Kidney tubule cell (primary cell): ENCODE measurements around the gene SMOC2.

Experiments used
- DNase-seq: peaks from one replicate; pipeline ENCODE4 v3.0.0-alpha.2; 2018; ENCODE audit warnings: low spot score

The SMOC2 gene

GRCh38 chr6:168712993-168713392, 272.0 kb downstream of the SMOC2 start:
- DNase-seq, result no peak

- DNase-seq, result peak; percentile 62
Observed at GRCh38 chr6:168713839-168714238, 272.9 kb downstream of the SMOC2 start.

GRCh38 chr6:168714547-168715260, 273.7 kb downstream of the SMOC2 start:
- DNase-seq, result no peak

GRCh38 chr6:168715643-168716481, 274.9 kb downstream of the SMOC2 start:
- DNase-seq, result no peak

DNA sequence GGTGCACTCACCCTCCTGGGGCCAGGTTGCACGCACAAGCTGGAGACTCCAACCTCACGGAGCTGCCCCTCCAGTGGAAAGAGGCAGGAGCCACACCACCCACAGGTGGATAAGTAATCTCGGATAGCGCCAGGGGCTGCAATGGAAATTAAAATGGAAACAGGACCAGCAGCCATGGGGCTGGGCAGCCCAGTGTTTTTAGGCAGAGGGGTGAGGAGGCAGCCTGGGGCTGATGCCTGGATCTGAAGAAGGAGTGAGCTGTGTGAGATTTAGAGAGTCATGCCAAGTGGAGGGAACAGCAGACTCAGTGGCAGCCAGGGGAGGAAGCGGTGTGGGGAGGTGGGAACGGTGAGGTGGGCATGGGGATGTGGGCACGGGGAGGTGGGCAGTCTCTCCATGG, 275.6 kb downstream of the SMOC2 start:
- no peak for DNase-seq

DNA sequence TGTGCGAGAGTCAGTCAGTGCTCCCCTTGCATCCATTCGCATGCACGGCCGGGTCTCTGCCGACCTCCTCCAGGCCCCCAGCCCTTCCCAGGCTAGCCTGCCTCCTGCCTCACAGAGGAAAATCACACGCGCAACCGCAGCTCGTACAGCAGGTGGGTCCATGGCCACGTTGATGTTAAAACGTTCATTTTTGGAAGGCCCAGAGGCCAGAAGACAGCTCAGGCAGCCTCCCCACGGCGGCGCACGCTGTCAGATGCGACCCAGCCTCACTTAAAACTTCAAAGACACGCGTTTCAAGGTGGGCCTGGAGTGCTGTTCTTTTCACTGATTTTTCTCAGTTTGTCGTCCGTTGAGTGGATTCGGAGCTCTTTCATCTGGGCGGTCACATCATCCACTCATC, 276.5 kb downstream of the SMOC2 start:
- DNase-seq, result no peak
